Measurements from ENCODE around the gene UNC5A.

Gene UNC5A

DNA sequence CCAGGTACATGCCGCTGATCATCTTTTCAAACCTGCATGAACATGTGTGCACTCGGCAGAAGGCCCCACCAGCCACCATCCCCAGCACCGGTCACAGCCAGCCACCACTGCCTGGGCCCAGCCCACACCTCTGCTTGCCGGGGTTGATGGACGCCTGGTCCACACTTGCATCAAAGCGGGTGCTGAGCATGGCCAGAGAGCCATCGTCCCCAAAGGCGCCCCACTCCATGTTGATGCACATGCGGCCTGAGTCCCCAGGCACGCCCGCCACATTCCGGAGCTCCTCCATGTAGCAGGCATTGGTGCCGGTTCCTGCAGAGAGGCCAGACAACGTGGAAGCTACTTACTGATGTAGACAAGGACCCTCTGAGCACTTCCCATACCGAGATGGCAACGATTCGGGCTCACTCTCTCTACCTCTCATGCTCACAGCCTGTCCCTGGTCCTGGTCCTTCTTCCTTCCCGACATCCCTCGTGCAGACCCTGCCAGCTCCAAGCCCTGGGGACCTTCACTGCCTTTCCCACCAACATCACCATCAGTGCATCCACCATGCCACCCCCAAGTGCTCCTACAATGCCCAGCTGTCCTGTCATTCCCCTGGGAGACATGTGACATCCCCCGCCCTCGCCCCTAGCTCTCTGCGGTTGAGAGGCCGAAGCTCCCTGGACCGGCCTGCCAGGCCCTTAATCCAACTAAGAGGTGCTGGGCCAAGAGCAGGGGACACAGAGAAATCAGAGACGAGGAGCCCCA lies 71.6 kb downstream of the UNC5A start:
- DNase-seq, result no peak

DNA sequence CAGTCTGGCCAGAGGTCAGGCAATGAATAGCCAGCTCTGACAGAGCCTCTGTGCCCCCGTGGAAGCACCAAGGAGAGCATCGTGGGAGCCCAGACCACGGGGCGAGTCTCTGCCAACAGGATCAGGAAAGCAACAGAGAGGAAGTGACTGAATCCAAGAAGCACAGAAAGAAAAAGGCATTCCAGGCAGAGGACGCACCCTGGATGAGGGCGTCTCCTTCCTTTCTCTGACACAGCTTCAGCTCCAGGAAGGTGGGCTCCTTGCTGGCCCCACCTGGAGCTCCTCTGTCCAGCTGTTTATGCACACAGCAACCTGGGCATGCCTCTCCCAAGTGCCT lies 72.2 kb downstream of the UNC5A start:
- no peak for DNase-seq

DNA sequence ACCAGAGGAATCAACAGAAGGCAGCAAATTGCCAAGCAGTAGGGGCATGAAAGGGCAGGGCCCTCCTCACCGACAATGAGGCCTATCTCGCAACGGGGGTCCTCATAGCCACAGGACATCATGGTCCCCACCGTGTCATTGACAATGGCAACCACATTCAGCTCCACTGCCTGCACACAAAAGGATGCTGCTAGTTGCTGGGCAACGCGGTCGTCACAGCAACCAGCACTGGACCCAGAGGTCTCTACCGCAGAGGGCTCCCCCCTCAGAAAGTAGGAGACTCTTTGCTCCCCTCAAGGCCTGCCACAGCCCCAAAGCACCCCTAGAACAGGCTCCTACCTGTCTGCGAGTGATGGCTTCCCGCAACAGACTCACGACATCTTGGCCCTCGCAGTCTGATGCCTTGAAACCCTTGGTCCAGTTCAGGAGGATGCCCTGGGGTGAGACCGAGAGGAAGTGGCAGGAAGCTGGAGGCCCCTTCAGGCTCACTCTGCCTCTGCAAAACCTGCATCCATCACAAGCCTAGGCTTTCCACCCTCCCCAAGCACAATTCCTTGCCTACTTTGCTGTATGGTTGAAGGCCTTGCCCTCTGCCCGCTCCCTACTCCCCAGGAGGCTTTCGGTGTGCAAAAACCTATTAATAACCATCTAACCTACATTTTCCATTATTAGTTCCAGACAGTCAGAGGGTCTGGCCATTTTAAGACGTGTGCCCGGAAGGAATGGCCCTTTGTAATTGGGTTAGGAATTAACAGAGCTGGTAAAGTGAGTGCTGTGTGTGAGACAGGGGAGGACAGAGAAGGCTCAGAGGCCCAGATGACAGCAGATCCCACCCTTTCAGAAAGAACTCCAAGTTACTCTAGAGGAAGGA lies 73.6 kb downstream of the UNC5A start:
- DNase-seq, result no peak

GRCh38 chr5:176884571-176884890 lies 74.2 kb downstream of the UNC5A start:
- DNase-seq, result no peak

DNA sequence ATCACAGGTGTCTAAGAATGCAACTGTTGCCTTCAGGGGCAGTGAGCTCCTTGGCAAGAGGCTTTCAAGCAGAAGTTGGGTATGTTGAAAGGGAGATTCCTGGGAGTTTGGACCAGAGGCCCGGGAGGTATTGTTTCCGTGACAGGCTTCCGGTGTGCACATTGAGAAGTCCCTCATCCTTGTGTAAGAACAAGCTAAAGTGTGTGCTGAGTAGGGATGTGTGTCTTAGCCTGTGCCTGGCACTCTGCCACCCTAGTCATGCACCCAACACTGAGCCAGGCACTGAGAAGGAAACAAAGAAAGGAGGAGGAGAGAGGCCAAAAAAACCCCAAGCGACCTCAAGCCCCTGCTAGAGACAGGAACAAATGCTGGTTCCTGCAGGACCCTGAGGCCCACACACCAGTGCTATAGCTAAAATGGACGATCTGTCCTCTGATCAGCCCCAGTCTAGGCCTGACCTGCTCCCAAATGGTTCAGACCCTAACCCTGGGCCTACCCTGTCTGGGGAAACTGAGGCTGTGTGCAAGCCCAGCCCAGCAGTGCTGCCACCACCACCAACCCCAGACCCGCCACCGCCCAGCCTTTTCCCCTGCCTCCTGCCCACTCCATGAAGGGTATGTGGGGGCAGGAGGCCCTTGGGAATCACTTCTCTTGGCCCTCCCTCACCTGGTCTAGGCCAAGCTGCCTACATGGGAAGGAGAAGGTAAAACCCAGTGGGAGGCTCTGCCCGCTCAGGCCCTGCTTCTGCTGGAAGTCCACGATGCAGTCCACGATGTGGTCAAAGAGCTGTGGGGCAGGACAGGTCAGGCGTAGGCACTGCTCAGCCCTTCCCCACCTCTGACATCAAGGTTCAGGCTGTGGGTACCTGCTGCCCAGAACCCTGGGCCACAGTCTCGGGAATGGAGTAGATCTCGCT lies 76.2 kb downstream of the UNC5A start:
- DNase-seq, result no peak

- DNase-seq, result no peak
Observed at GRCh38 chr5:176887252-176887849, 77.0 kb downstream of the UNC5A start.

- DNase-seq, result peak; percentile 6
Observed at GRCh38 chr5:176888016-176888864, 77.9 kb downstream of the UNC5A start.

DNA sequence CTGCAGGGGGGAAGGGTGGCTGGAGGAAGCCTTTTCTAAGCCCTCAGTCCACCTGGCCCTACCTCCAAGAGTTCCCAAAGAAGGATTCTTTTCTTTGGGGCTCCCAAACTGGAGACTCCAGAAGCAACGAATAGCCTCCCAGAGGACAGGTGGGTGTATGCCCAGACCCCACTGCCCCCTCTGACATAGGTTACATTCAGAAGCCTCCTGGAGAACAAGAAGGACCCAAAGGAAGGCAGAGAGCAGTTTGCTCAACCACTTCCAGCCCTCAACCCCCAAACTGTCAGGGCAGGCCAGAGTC lies 78.5 kb downstream of the UNC5A start:
- no peak for DNase-seq

DNA sequence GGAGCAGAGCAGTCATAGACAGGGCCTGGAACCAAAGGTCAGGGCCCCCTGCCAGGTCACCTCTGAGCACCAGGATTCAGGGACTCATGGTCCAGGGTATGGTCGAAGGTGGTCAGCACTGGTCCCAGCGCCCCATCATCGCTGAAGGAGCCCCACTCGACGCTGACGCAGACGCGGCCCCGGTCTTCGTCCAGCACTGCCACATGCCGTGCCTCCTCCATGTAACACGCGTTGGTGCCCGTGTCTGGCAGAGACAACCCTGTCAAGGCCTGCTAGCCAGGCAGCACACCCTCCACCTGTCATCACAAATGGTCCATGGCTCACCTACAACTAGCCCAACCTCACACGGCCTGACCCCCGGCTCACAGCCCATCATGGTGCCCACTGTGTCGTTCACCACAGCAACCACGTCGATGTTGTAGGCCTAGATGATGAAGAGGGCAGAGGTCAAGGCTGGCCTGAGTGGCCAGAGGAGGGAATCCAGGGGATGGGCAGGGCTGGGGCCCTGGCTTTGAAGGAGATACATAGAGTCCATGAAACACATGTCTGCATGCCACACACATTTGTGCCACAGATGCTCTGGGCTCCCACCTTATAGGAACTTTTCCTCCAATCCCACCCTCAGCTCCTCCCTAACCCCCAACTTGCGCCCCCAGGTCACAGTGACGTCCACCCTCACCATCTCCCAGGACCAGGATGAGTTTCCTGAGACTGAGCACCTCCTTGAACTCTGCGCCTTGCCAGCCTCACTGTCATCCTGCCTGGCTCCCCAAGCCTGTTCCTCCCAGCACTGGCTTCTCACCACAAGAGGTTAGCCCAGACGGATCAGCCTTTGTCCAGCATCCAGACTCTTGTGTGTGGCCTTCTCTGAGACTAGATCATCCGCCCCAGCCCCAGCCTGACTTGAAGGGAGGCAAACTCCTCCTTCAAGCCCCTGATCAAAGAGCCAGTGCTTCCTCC lies 79.2 kb downstream of the UNC5A start:
- no peak for DNase-seq

GRCh38 chr5:176890455-176891330 lies 80.3 kb downstream of the UNC5A start:
- DNase-seq, result no peak

GRCh38 chr5:176891331-176891958 lies 81.1 kb downstream of the UNC5A start:
- no peak for DNase-seq

GRCh38 chr5:176892663-176893062 lies 82.3 kb downstream of the UNC5A start:
- no peak for DNase-seq

GRCh38 chr5:176894298-176894697 lies 83.9 kb downstream of the UNC5A start:
- no peak for DNase-seq

DNA sequence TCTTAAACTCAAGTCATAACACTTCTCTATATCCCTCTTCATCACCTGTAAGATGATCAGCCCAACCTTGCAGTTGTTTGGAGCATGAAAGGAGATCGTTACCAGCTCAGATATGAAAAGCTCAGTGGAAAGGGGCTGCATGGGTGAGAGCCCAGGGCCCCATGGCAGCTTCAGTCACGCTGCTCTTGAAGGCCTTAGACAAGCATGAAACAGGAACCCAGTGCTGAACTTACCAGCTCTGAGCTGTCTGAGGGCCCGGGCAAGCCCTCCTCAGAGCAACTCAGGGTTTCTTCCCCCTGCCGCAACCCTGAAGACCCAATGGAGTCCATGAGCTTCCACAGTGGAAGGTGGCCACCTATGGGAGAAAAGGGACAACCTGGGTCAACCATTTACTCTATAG lies 85.5 kb downstream of the UNC5A start:
- DNase-seq, result no peak

- DNase-seq, result no peak
Observed at GRCh38 chr5:176897263-176897662, 86.9 kb downstream of the UNC5A start.

DNA sequence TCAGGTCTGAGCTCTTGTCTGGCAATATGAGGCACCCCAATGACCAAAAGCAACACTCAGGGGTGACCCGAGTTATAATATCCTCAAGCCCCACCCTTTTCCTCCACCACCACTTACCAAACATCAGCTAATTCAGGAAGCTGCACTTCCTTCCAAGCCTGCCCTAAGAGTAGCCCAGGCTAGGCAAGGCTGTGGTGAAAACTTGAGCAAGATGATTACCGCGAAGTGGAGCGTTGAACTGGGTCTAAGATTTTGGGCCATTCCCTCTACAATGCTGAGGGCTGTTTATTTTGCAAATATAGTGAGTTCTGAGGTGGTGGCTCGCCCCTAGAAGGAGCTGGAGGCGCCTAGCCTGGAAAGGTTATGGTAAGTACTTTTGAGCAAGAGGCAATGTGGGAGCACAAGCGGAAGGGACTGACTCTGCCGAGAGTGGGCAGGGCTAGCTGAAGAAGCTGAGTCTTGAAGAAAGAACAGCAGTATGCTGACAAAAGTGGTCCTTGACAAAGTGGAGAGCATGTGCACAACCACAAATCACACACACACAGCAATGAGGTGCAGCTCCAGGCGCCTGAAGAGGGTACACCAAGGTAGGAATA lies 89.0 kb downstream of the UNC5A start, which contains the start of gene HK3:
HK3 (minus strand) TSS at position 51 of the 596 bp plus-strand sequence. CDS start 3,187 bp downstream, outside the sequence.
- no peak for DNase-seq

DNA sequence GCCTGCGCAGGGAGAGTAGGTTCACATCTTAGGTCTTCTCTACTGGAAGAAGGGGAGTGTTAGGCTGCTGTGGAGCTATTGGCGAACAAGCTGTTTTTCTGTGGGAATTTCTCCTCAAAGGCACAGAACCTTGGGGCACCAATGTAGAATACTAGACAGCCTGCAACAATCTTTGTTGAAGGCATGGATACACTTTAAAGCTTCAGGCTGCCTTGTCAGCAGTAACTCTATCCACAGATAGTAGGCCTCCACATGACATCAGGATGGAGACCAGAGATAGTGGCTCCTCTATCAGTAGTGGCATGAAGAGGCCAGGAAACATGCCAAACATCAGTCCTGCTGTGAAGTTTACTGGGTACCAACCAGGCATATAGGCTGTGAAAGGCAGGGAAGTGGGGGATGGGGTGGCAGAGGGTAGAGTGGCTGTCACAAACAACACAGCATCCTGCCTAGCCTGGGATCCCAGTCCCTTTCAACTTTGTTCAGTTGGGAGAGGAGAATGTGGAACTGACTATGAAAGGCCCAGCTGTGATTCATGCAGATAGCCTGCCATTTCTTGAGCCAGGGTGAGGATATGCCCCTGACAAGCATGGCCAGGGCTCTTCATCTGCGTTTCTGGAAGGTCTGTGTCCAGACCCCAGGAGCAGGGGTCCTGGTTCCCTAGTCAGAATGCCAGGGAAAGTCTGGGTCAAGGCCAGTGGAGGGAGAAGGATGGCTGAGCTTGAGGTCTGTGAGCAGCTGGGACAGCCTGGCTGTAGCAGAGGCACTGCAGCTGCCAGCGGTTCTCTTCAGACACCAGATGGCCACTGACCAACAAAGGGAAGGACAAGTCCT lies 89.8 kb downstream of the UNC5A start:
- DNase-seq, result no peak

DNA sequence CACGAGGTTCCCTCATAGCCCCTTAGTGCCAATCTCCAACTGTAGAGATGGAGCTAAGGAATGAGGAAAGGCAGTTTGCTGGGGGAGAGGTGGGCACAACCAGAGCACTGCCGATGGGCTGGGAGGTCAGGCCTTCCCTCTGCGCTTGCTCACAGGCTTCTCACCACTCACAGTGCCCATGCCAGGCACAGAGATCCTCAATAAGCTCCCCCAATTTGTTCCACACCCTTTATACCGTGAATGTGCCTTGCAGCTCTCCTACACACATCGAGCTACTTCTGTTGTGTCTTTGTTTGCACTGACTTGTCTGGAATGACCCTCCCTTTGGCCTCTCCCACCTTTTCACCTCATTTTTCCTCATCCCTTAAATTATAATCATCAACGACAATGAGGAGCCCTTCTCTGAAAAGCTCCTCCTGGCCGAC lies 90.4 kb downstream of the UNC5A start:
- no peak for DNase-seq

Data from NCI-H2107 (cell line).